Keratinocyte (primary cell): ENCODE measurements around the gene PGAM2. TPM values are rescaled to one million over a fixed set of nuclear protein-coding genes. Genes with fewer than 3 reads are reported as not detected.

Experiments
- DNase-seq: peaks from one replicate; pipeline ENCODE4 v3.0.0-alpha.2; 2011; ENCODE audit warnings: low read depth, missing footprints, low spot score
- FAIRE-seq: peaks from 2 replicates; lab custom pipeline; 2011; peaks lifted over from hg19 to GRCh38; lab: Jason Lieb, UNC
- H2AFZ ChIP-seq: 2 replicates; pipeline ENCODE4 v1.6.0; 2012; ENCODE audit warnings: low read length, control low read depth, inconsistent platforms; ENCODE audit not compliant: control insufficient read depth
- H3K27ac ChIP-seq: 2 replicates; pipeline ENCODE4 v1.5.1; 2011; ENCODE audit warnings: low read length; ENCODE audit not compliant: control insufficient read depth, insufficient read depth
- H3K27me3 ChIP-seq: 3 replicates; pipeline ENCODE4 v1.6.0; 2011; ENCODE audit warnings: low read length; ENCODE audit not compliant: control insufficient read depth, insufficient read depth; ENCODE audit errors: extremely low read depth
- H3K36me3 ChIP-seq, 2 experiments: 2 replicates in 1 of 2; 3 replicates in 1 of 2; pipeline ENCODE4 v1.5.1; 2011; ENCODE audit warnings: low read length in 2 of 2, mild to moderate bottlenecking in 1 of 2; ENCODE audit not compliant: control insufficient read depth in 2 of 2, insufficient read depth in 2 of 2; ENCODE audit errors: extremely low read depth in 1 of 2
- H3K4me1 ChIP-seq: 3 replicates; pipeline ENCODE4 v1.5.1; 2011; ENCODE audit warnings: low read length; ENCODE audit not compliant: control insufficient read depth, insufficient read depth; ENCODE audit errors: extremely low read depth
- H3K4me2 ChIP-seq: 3 replicates; pipeline ENCODE4 v1.6.0; 2011; ENCODE audit warnings: low read depth, low read length; ENCODE audit not compliant: control insufficient read depth, insufficient read depth; ENCODE audit errors: extremely low read depth
- H3K4me3 ChIP-seq, 3 experiments: fragments of 200-600 bp in 1 of 3; sonication (generic) in 1 of 3; 2 replicates in 2 of 3; 3 replicates in 1 of 3; pipeline ENCODE4 v1.5.1; 2011 to 2016; ENCODE audit warnings: low read length in 3 of 3, mild to moderate bottlenecking in 3 of 3, control low read depth in 2 of 3, inconsistent platforms in 1 of 3, low read depth in 1 of 3, mixed read lengths in 1 of 3, mixed run types in 1 of 3, moderate library complexity in 1 of 3; ENCODE audit not compliant: control insufficient read depth in 2 of 3, insufficient read depth in 2 of 3; ENCODE audit errors: extremely low read depth in 1 of 3
- H3K79me2 ChIP-seq: 2 replicates; pipeline ENCODE4 v1.6.0; 2012; ENCODE audit warnings: low read length; ENCODE audit not compliant: control insufficient read depth, insufficient read depth
- H3K9ac ChIP-seq: 3 replicates; pipeline ENCODE4 v1.6.0; 2011; ENCODE audit warnings: low read length; ENCODE audit not compliant: control insufficient read depth, insufficient read depth; ENCODE audit errors: extremely low read depth
- H3K9me1 ChIP-seq: 3 replicates; pipeline ENCODE4 v1.6.0; 2011; ENCODE audit warnings: low read length; ENCODE audit not compliant: control insufficient read depth, insufficient read depth; ENCODE audit errors: extremely low read depth
- H3K9me3 ChIP-seq: 2 replicates; pipeline ENCODE4 v1.5.1; 2012; ENCODE audit warnings: low read depth, low read length; ENCODE audit not compliant: control insufficient read depth
- H4K20me1 ChIP-seq: 3 replicates; pipeline ENCODE4 v1.6.0; 2011; ENCODE audit warnings: low read length; ENCODE audit not compliant: control insufficient read depth, insufficient read depth; ENCODE audit errors: extremely low read depth
- CTCF ChIP-seq, 3 experiments: IDR thresholded peaks in 1 of 3; conservative IDR thresholded peaks in 1 of 3; optimal IDR thresholded peaks in 1 of 3; 2 replicates in 2 of 3; 3 replicates in 1 of 3; pipeline versions ENCODE3 to v1.5.1; 2011; ENCODE audit warnings: low read length in 3 of 3, mild to moderate bottlenecking in 3 of 3, moderate library complexity in 2 of 3, control low read depth in 1 of 3, inconsistent platforms in 1 of 3; ENCODE audit not compliant: insufficient read depth in 2 of 3; ENCODE audit errors: extremely low read depth in 1 of 3
- EZH2 ChIP-seq: IDR thresholded peaks from one replicate; pipeline ENCODE4 v1.6.1; 2012; ENCODE audit warnings: inconsistent platforms, mild to moderate bottlenecking, low read length, moderate library complexity
- dilution Hi-C: fragments of 300-500 bp; cut with MboI; formaldehyde crosslinking; loops from one replicate; pipeline ENCODE4 v1.7.0; 2020; ENCODE audit warnings: low sequenced_read_pairs; ENCODE audit not compliant: extremely low pct_ligation_motif_present
- polyA plus RNA-seq, 5 experiments: library from polyadenylated mRNA; depleted of rRNA in 3 of 5; stranded (reverse) in 3 of 5; stranded (forward) in 1 of 5; unstranded in 1 of 5; fragments of >200 nt; gene quantifications; 1 replicate in 1 of 5; 2 replicates in 3 of 5; 3 replicates in 1 of 5; pipeline versions ENCODE4 v1.2.1 to v1.2.3, GENCODE V29; 2011 to 2012; ENCODE audit warnings: missing spikeins in 2 of 5, low read depth in 1 of 5, low replicate concordance in 1 of 5

PGAM2 gene
- polyA plus RNA-seq, 1 donor (not counting 4 experiments of a cell fraction or from before 2014, with no cell fraction given): not detected

- no peak overlapping the region for H3K4me3 ChIP-seq
- H3K9me1 ChIP-seq: no peaks in the 10 kb centered on the region
- TF ChIP-seq CTCF (optimal IDR thresholded peaks at IDR 0.05 in 1 of 3, IDR thresholded peaks at IDR 0.05 in 1 of 3, conservative IDR thresholded peaks at IDR 0.05 in 1 of 3; ENCODE audit: extremely low read depth in 1 of 3, insufficient read depth in 2 of 3, low read length in 3 of 3): no peak
- TF ChIP-seq EZH2: no peak
- no peak overlapping the region for H3K9ac ChIP-seq
- H3K9me3 ChIP-seq: no peaks in the 10 kb centered on the region
- H3K4me1 ChIP-seq: peaks cover 17% of the 10 kb centered on the region
- no peak overlapping the region for H3K27ac ChIP-seq
- no peaks in the 10 kb centered on the region for H3K36me3 ChIP-seq
- H3K79me2 ChIP-seq: no peaks in the 10 kb centered on the region
- DNase-seq: no peak
- H3K27me3 ChIP-seq: peaks cover 5% of the 10 kb centered on the region
- no peak overlapping the region for H3K4me2 ChIP-seq
- dilution Hi-C loops: no loop called here
- H4K20me1 ChIP-seq: no peaks in the 10 kb centered on the region
- H2AFZ ChIP-seq: no peak overlapping the region
- FAIRE-seq: no peak
Observed at GRCh38 chr7:44099669-44100068, 34.3 kb upstream of the PGAM2 start.

GRCh38 chr7:44098092-44099068, 33.0 kb upstream of the PGAM2 start:
- no peaks in the 10 kb centered on the region for H4K20me1 ChIP-seq
- H2AFZ ChIP-seq: no peak overlapping the region
- peaks cover 14% of the 10 kb centered on the region for H3K4me1 ChIP-seq
- H3K9me3 ChIP-seq: no peaks in the 10 kb centered on the region
- H3K4me2 ChIP-seq: no peak overlapping the region
- no peaks in the 10 kb centered on the region for H3K79me2 ChIP-seq
- no peak overlapping the region for H3K4me3 ChIP-seq
- no peaks in the 10 kb centered on the region for H3K36me3 ChIP-seq
- dilution Hi-C loops: no loop called here
- no peaks in the 10 kb centered on the region for H3K27me3 ChIP-seq
- DNase-seq (no peak), FAIRE-seq (no peak)
- no peak overlapping the region for H3K9ac ChIP-seq
- H3K9me1 ChIP-seq: no peaks in the 10 kb centered on the region
- no peak overlapping the region for H3K27ac ChIP-seq
- no peak for TF ChIP-seq CTCF (optimal IDR thresholded peaks at IDR 0.05 in 1 of 3, IDR thresholded peaks at IDR 0.05 in 1 of 3, conservative IDR thresholded peaks at IDR 0.05 in 1 of 3; ENCODE audit: extremely low read depth in 1 of 3, insufficient read depth in 2 of 3, low read length in 3 of 3)
- TF ChIP-seq EZH2: no peak
